ENCODE results near the gene UCHL1.

DNA sequence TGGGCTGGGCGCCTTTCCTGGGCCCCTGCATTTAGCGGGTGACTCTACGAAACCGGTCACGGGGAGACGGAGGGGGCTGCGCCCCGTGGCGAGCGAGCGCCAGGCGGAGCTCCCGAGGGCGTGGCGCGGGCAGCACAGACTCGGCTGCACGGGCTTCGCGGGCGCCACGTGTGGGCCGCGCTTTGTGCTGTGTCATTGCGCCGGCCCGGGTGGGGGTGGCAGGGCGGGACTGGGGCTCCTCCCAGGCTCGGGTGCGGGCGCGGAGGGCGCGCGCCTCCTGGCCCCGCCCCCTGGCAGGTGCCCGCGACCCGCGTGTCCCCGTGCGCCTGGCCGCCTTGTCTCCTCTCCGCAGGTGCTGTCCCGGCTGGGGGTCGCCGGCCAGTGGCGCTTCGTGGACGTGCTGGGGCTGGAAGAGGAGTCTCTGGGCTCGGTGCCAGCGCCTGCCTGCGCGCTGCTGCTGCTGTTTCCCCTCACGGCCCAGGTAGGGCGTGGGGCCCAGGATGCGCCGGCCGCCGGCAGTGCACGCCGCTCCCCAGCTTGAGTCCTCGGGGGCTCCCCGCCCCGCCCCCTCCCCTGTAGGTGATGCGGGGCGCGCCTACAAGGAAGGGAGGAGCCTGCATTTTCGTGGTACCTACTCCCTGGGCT, 651 bp downstream of the UCHL1 start:
- TF ChIP-seq, protein P1, sequence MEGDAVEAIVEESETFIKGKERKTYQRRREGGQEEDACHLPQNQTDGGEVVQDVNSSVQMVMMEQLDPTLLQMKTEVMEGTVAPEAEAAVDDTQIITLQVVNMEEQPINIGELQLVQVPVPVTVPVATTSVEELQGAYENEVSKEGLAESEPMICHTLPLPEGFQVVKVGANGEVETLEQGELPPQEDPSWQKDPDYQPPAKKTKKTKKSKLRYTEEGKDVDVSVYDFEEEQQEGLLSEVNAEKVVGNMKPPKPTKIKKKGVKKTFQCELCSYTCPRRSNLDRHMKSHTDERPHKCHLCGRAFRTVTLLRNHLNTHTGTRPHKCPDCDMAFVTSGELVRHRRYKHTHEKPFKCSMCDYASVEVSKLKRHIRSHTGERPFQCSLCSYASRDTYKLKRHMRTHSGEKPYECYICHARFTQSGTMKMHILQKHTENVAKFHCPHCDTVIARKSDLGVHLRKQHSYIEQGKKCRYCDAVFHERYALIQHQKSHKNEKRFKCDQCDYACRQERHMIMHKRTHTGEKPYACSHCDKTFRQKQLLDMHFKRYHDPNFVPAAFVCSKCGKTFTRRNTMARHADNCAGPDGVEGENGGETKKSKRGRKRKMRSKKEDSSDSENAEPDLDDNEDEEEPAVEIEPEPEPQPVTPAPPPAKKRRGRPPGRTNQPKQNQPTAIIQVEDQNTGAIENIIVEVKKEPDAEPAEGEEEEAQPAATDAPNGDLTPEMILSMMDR (IDR thresholded peaks at IDR 0.05; ENCODE audit: poor library complexity) = no peak
- TF ChIP-seq EZH2phosphoT487 (IDR thresholded peaks at IDR 0.05; ENCODE audit: low read depth, severe bottlenecking, unreplicated experiment) (no peak), EZH2 (IDR thresholded peaks at IDR 0.05; ENCODE audit: borderline replicate concordance) (no peak)

All from hepatocyte (in vitro differentiated cells).